ENCODE measurements around the gene VCL. TPM values are rescaled to one million over a fixed set of nuclear protein-coding genes. Genes with fewer than 3 reads are reported as not detected.
"Not testable (repeated sequence)": the region's sequence is repeated elsewhere in the genome, so short reads cannot be mapped to it uniquely, and the experiment has no call there.

The VCL gene
- total and polyA plus RNA-seq, 12 donors: 117 to 369 (median 237) TPM

- intact Hi-C loops (cut with DNase I): loop anchor here in 1 of 10 donors (10.0 kb wide), 1 partner anchor 90 kb away; no protein-coding TSS in a partner anchor
- peak in 1 of 2 donors; percentile 10 for DNase-seq
- Histone ChIP-seq H3K9me3 (no peaks in the 10 kb centered on the region), H3K27ac (peak overlapping the region in 1 of 10 donors; percentile 53), H3K4me1 (peaks cover 3 to 49% (median 31%) of the 10 kb centered on the region in 9 donors), H3K4me3 (no peak overlapping the region), H3K36me3 (peaks cover 0 to 36% (median 7%) of the 10 kb centered on the region in 9 donors), H3K27me3 (no peaks in the 10 kb centered on the region)
- TF ChIP-seq CTCF (IDR thresholded peaks at IDR 0.05): no peak
- peak in 5 of 8 donors; percentile 25 to 73 (median 47) for ATAC-seq
- 8 to 15% methylated on average over 2 of the region's 2 CpGs for WGBS, 2 donors
Observed at GRCh38 chr10:74145133-74145532, 147.2 kb downstream of the VCL start.

- intact Hi-C loops (cut with DNase I): loop anchor here in 1 of 10 donors (10.0 kb wide), 1 partner anchor 88 kb away; no protein-coding TSS in a partner anchor
- not testable (repeated sequence) for H3K4me3 ChIP-seq, DNase-seq, H3K9me3 ChIP-seq, H3K27me3 ChIP-seq, H3K27ac ChIP-seq, ATAC-seq
- Histone ChIP-seq H3K36me3 (peaks cover 0 to 32% (median 7%) of the 10 kb centered on the region in 9 donors), H3K4me1 (peaks cover 3 to 54% (median 34%) of the 10 kb centered on the region in 9 donors)
- WGBS, 2 donors: 95 to 98% methylated on average over 10 of the region's 10 CpGs
Observed at GRCh38 chr10:74146980-74147379, 149.1 kb downstream of the VCL start.

GRCh38 chr10:74150204-74150989 is 152.5 kb downstream of the VCL start, which contains the start of gene AP3M1:
Gene AP3M1 (minus strand): TSS chr10:74150828. CDS start chr10:74138379, 12,449 bp downstream.
- H3K4me3 ChIP-seq: peak within 1 kb of the TSS; percentile 56 to 99 (median 76)
- H3K27me3 ChIP-seq: no peaks in the 10 kb centered on the region
- H3K4me1 ChIP-seq: peaks cover 0 to 59% (median 44%) of the 10 kb centered on the region in 9 donors
- no peak for TF ChIP-seq CTCF (IDR thresholded peaks at IDR 0.05)
- peaks cover 0 to 26% (median 7%) of the 10 kb centered on the region in 9 donors for H3K36me3 ChIP-seq
- intact Hi-C loops (cut with DNase I): loop anchor here in 4 of 10 donors (2.0 to 10.0 kb wide), 4 partner anchors 26 to 964 kb away; partner anchors contain the start of genes SAMD8 (in 2 of the 4) and KAT6B (in 1 of the 4)
- DNase-seq (peak; percentile 82 to 88), ATAC-seq (peak; percentile 62 to 85 (median 70))
- no peaks in the 10 kb centered on the region for H3K9me3 ChIP-seq
- peak within 1 kb of the TSS; percentile 62 to 93 (median 90) for H3K27ac ChIP-seq
- 0% methylated on average over 32 of the region's 32 CpGs for WGBS, 2 donors

GRCh38 chr10:74150990-74151878 is 153.3 kb downstream of the VCL start, which contains the start of gene ADK:
Gene ADK (plus strand): TSS chr10:74151221. CDS start chr10:74151279, 58 bp downstream.
- H3K4me1 ChIP-seq: peaks cover 0 to 61% (median 40%) of the 10 kb centered on the region in 9 donors
- WGBS, 2 donors: 0 to 1% methylated on average over 55 to 57 of the region's 57 CpGs
- H3K27me3 ChIP-seq: no peaks in the 10 kb centered on the region
- peak in 4 of 9 donors; percentile 37 to 62 (median 42) for TF ChIP-seq CTCF (IDR thresholded peaks at IDR 0.05)
- no peaks in the 10 kb centered on the region for H3K9me3 ChIP-seq
- H3K27ac ChIP-seq: peak within 1 kb of the TSS; percentile 62 to 93 (median 90)
- peaks cover 0 to 18% (median 6%) of the 10 kb centered on the region in 9 donors for H3K36me3 ChIP-seq
- intact Hi-C loops (cut with DNase I): loop anchor here in 4 of 10 donors (2.0 to 10.0 kb wide), 4 partner anchors 26 to 964 kb away; partner anchors contain the start of genes SAMD8 (in 2 of the 4) and KAT6B (in 1 of the 4)
- peak within 1 kb of the TSS; percentile 56 to 99 (median 76) for H3K4me3 ChIP-seq
- peak; percentile 99 to 100 for DNase-seq
- ATAC-seq: peak; percentile 96 to 99 (median 98)
